ENCODE measurements around the gene CELF2. TPM values are rescaled to one million over a fixed set of nuclear protein-coding genes. Genes with fewer than 3 reads are reported as not detected.

CELF2 gene
- polyA plus RNA-seq, 1 donor from 2014 or later: 55.5 TPM

DNA sequence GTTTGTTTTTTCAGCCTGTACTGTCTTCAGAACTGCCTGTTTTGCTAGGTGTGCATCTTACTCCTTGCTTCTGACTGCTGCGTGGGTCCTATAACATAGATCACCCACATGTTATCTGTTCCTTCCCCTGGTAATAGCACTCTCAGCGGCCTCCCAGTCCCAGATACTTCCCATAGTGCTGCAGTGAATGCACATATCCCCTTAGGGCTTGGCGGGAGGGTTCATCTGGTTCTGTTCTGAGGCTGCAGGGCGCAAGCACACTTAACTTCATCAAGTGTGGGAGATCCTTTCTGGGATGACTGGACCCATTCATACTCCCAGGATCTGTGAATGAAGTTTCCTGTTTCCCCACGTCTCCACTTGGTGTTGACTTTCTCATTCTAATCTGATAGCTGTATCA lies 90.7 kb downstream of the CELF2 start:
- TF ChIP-seq EP300 (conservative IDR thresholded peaks at IDR 0.05; ENCODE audit: poor library complexity, severe bottlenecking) (no peak), SMC3 (conservative IDR thresholded peaks at IDR 0.05; ENCODE audit: poor library complexity) (no peak), TAF1 (IDR thresholded peaks at IDR 0.05; ENCODE audit: low read depth) (no peak), RAD21 (conservative IDR thresholded peaks at IDR 0.05) (no peak), POLR2AphosphoS5 (IDR thresholded peaks at IDR 0.05) (no peak), EZH2 (IDR thresholded peaks at IDR 0.05; ENCODE audit: borderline replicate concordance, insufficient read depth, low read length, poor library complexity, severe bottlenecking) (no peak), MXI1 (conservative IDR thresholded peaks at IDR 0.05; ENCODE audit: poor library complexity, severe bottlenecking) (no peak)
- TF ChIP-seq, protein P1, sequence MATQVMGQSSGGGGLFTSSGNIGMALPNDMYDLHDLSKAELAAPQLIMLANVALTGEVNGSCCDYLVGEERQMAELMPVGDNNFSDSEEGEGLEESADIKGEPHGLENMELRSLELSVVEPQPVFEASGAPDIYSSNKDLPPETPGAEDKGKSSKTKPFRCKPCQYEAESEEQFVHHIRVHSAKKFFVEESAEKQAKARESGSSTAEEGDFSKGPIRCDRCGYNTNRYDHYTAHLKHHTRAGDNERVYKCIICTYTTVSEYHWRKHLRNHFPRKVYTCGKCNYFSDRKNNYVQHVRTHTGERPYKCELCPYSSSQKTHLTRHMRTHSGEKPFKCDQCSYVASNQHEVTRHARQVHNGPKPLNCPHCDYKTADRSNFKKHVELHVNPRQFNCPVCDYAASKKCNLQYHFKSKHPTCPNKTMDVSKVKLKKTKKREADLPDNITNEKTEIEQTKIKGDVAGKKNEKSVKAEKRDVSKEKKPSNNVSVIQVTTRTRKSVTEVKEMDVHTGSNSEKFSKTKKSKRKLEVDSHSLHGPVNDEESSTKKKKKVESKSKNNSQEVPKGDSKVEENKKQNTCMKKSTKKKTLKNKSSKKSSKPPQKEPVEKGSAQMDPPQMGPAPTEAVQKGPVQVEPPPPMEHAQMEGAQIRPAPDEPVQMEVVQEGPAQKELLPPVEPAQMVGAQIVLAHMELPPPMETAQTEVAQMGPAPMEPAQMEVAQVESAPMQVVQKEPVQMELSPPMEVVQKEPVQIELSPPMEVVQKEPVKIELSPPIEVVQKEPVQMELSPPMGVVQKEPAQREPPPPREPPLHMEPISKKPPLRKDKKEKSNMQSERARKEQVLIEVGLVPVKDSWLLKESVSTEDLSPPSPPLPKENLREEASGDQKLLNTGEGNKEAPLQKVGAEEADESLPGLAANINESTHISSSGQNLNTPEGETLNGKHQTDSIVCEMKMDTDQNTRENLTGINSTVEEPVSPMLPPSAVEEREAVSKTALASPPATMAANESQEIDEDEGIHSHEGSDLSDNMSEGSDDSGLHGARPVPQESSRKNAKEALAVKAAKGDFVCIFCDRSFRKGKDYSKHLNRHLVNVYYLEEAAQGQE (IDR thresholded peaks at IDR 0.05; ENCODE audit: borderline replicate concordance): no peak
- TF ChIP-seq, protein P2, sequence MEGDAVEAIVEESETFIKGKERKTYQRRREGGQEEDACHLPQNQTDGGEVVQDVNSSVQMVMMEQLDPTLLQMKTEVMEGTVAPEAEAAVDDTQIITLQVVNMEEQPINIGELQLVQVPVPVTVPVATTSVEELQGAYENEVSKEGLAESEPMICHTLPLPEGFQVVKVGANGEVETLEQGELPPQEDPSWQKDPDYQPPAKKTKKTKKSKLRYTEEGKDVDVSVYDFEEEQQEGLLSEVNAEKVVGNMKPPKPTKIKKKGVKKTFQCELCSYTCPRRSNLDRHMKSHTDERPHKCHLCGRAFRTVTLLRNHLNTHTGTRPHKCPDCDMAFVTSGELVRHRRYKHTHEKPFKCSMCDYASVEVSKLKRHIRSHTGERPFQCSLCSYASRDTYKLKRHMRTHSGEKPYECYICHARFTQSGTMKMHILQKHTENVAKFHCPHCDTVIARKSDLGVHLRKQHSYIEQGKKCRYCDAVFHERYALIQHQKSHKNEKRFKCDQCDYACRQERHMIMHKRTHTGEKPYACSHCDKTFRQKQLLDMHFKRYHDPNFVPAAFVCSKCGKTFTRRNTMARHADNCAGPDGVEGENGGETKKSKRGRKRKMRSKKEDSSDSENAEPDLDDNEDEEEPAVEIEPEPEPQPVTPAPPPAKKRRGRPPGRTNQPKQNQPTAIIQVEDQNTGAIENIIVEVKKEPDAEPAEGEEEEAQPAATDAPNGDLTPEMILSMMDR (IDR thresholded peaks at IDR 0.05; ENCODE audit: poor library complexity, severe bottlenecking): no peak
- H4K20me1 ChIP-seq (ENCODE audit: insufficient read depth): no peaks in the 10 kb centered on the region
- no peaks in the 10 kb centered on the region for H3K36me3 ChIP-seq (ENCODE audit: insufficient read depth, low read length)
- H3K4me2 ChIP-seq (ENCODE audit: low read length): no peak overlapping the region
- no peaks in the 10 kb centered on the region for H3K27me3 ChIP-seq (ENCODE audit: insufficient read depth, low read depth, low read length)
- H3K9me3 ChIP-seq (ENCODE audit: low read length): no peaks in the 10 kb centered on the region
- H3F3A ChIP-seq (ENCODE audit: insufficient read depth, low read length, poor library complexity, severe bottlenecking): no peaks in the 10 kb centered on the region
- H3K27ac ChIP-seq (ENCODE audit: low read length): no peak overlapping the region
- no peaks in the 10 kb centered on the region for H3K9me2 ChIP-seq (ENCODE audit: insufficient read depth, low read length)
- peaks cover 6% of the 10 kb centered on the region for H3K79me2 ChIP-seq (replicated peaks; ENCODE audit: insufficient read depth, low read length)
- no peak overlapping the region for H3K4me3 ChIP-seq (ENCODE audit: low read length)
- no peak overlapping the region for H3K9ac ChIP-seq (ENCODE audit: low read length)
- H2AFZ ChIP-seq (ENCODE audit: low read depth, low read length): no peak overlapping the region

DNA sequence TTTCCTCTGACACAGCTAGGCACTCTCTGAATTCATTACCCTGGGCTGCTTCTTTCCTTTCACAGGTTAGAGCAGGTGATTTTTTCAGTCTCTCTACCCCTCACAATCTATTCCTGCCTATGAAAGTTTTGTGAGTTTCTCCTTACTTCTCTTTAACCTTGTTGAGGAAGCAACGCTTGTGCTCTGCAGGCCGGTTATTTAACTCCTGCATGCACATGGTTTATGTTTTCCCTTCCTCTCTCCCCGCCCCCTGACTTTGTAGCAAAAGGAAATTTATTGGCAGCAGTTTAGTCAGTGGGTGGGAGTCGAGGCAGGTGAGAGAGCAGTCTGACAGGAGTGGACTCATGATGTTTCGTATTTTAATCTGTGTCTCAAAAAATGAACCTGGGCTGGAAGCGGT lies 91.9 kb downstream of the CELF2 start:
- Histone ChIP-seq H3K9ac (ENCODE audit: low read length) (no peak overlapping the region), H3K27ac (ENCODE audit: low read length) (no peak overlapping the region), H3K36me3 (ENCODE audit: insufficient read depth, low read length) (no peaks in the 10 kb centered on the region), H3K9me2 (ENCODE audit: insufficient read depth, low read length) (no peaks in the 10 kb centered on the region), H3K27me3 (ENCODE audit: insufficient read depth, low read depth, low read length) (no peaks in the 10 kb centered on the region), H4K20me1 (ENCODE audit: insufficient read depth) (no peaks in the 10 kb centered on the region), H3K9me3 (ENCODE audit: low read length) (no peaks in the 10 kb centered on the region), H3K79me2 (replicated peaks; ENCODE audit: insufficient read depth, low read length) (peaks cover 9% of the 10 kb centered on the region), H2AFZ (ENCODE audit: low read depth, low read length) (no peak overlapping the region), H3K4me2 (ENCODE audit: low read length) (no peak overlapping the region), H3F3A (ENCODE audit: insufficient read depth, low read length, poor library complexity, severe bottlenecking) (no peaks in the 10 kb centered on the region), H3K4me3 (ENCODE audit: low read length) (no peak overlapping the region)
- TF ChIP-seq EZH2 (IDR thresholded peaks at IDR 0.05; ENCODE audit: borderline replicate concordance, insufficient read depth, low read length, poor library complexity, severe bottlenecking) (no peak), POLR2AphosphoS5 (IDR thresholded peaks at IDR 0.05) (no peak), MXI1 (conservative IDR thresholded peaks at IDR 0.05; ENCODE audit: poor library complexity, severe bottlenecking) (no peak), TAF1 (IDR thresholded peaks at IDR 0.05; ENCODE audit: low read depth) (no peak), RAD21 (conservative IDR thresholded peaks at IDR 0.05) (no peak), SMC3 (conservative IDR thresholded peaks at IDR 0.05; ENCODE audit: poor library complexity) (no peak), EP300 (conservative IDR thresholded peaks at IDR 0.05; ENCODE audit: poor library complexity, severe bottlenecking) (no peak)
- TF ChIP-seq, protein P2 (IDR thresholded peaks at IDR 0.05; ENCODE audit: poor library complexity, severe bottlenecking): no peak
- TF ChIP-seq, protein P1 (IDR thresholded peaks at IDR 0.05; ENCODE audit: borderline replicate concordance): no peak
